Lung microvascular endothelial cell (primary cell): ENCODE data around the gene NXF3. TPM values are rescaled to one million over a fixed set of nuclear protein-coding genes. Genes with fewer than 3 reads are reported as not detected.
"Not testable (repeated sequence)": the region's sequence is repeated elsewhere in the genome, so short reads cannot be mapped to it uniquely, and the experiment has no call there.

Experiments
- DNase-seq, 2 donors: peaks; one replicate each; pipeline versions ENCODE4 v3.0.0 to v3.0.0-alpha.2; 2010; ENCODE audit warnings: low read depth in 2 of 2
- total RNA-seq: library from RNA; depleted of rRNA; stranded (reverse); fragments of >200 nt; gene quantifications from 2 replicates; pipeline ENCODE4 v1.2.1, GENCODE V29; 2014

NXF3 gene
- total RNA-seq, 1 donor from 2014 or later: not detected

DNA sequence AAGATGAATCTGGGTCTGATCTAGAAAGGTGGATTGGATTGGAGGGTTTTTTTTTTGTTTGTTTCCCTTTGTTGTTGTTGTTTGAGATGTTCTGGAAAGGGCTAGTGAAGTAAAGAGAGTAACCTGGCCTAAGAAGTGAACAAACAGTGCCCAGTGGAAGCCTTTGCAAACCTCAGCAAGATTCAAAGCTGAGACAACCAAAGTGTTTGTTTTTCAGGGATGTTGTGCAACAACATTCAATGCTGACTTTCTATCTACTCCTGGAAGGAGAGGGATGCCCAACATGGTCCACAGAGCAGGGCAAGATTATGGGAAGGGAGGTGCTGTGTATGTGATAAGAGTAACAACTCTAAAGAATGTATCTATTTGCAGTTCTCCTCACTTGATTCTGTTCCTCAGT is 40.3 kb downstream of the NXF3 start:
- DNase-seq: no peak

DNA sequence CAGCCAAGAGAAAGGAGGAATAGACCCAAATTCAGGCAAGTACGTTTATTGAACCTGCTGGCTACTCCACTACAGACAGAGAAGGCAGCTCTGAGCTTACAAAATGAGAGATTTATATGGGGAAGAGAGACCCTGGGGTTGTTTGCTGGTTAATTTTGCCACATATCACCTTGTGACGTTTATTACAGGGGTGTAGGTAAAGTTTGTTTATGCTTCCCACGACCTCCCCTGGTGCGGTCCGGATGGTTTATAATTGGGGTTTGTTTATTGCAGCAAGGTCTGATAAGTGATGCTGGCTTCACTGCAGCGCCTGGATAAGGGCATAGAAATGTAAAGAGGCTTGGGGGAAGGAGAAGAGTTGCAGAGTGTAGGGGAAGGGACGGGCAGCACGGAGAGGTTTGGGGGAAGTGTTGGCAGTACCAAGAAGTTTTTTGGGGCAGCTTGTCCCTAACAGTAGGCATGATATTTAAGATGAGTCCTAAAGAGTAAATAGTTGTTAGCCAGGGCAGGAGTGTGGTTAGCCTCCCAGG is 41.6 kb downstream of the NXF3 start:
- no peak for DNase-seq

DNA sequence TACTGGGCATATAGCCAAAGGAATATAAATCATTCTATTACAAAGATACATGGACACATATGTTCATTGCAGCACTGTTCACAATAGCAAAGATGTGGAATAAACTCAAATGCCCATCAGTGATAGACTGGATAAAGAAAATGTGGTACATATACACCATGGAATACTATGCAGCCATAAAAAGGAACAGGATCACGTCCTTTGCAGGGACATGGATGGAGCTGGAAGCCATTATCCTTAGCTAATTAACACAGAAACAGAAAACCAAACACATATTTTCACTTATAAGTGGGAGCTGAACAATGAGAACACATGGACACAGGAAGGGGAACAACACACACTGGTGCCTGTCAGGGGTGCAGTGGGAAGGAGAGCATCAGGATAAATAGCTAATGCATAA is 59.6 kb downstream of the NXF3 start:
- DNase-seq: not testable (repeated sequence)

Other genes with a start within 250 kb of the NXF3 start
- gene RAB40AL, start 155.9 kb downstream of the NXF3 start, total RNA-seq: under 0.01 and 0.20 TPM in 2 replicates
- gene BEX1, start 29.0 kb downstream of the NXF3 start, total RNA-seq: 0.22 TPM in 1 of 2 replicates, not detected in the other
- 18.5 and 25.2 TPM in 2 replicates for gene BEX4, start 122.0 kb upstream of the NXF3 start, total RNA-seq
- gene TCEAL8, start 162.0 kb upstream of the NXF3 start, total RNA-seq: 56.3 and 60.8 TPM in 2 replicates
- gene TCEAL5, start 183.6 kb upstream of the NXF3 start, total RNA-seq: not detected in 2 replicates
- 0.65 and 0.79 TPM in 2 replicates for gene BEX2, start 217.8 kb upstream of the NXF3 start, total RNA-seq
- gene TCEAL7, start 237.1 kb upstream of the NXF3 start, total RNA-seq: 0.22 TPM in 1 of 2 replicates, not detected in the other